Activated naive CD4-positive, alpha-beta T cell treated with anti-CD3 and anti-CD28 coated beads for 36 hours (primary cell): ENCODE results near the gene NTN4. TPM values are rescaled to one million over a fixed set of nuclear protein-coding genes. Genes with fewer than 3 reads are reported as not detected.

Experiments
- CTCF ChIA-PET: fragments of 350-600 bp; sonication (Branson Sonifier 250); formaldehyde crosslinking; loops from one replicate; lab custom pipeline; 2021; ENCODE audit warnings: antibody characterized with exemption; lab: Charles Lee
- DNase-seq: peaks from one replicate; pipeline ENCODE4 v3.0.0-alpha.2; 2020
- H3K27ac Mint-ChIP-seq: one replicate; pipeline ENCODE4 v1.8.0; 2021; ENCODE audit warnings: mild to moderate bottlenecking, mixed read lengths
- H3K27me3 Mint-ChIP-seq: one replicate; pipeline ENCODE4 v1.8.0; 2021; ENCODE audit warnings: low read depth, mixed read lengths
- H3K36me3 Mint-ChIP-seq: one replicate; pipeline ENCODE4 v1.8.0; 2021; ENCODE audit warnings: low read depth, mixed read lengths
- H3K4me1 Mint-ChIP-seq: one replicate; pipeline ENCODE4 v1.8.0; 2021; ENCODE audit warnings: low read depth, mixed read lengths
- H3K4me3 Mint-ChIP-seq: one replicate; pipeline ENCODE4 v1.8.0; 2021; ENCODE audit warnings: mild to moderate bottlenecking, moderate library complexity, mixed read lengths
- H3K9me3 Mint-ChIP-seq: one replicate; pipeline ENCODE4 v1.8.0; 2021; ENCODE audit warnings: mixed read lengths
- intact Hi-C: fragments of 100-400 bp; cut with micrococcal nuclease; formaldehyde crosslinking; loops from one replicate; pipeline ENCODE4 v1.15.1; 2023
- total RNA-seq, 2 experiments: library from RNA; stranded (reverse); gene quantifications; one replicate each; pipeline ENCODE4 v1.2.3, GENCODE V29; 2021

The NTN4 gene
- total RNA-seq, 2 experiments from 2014 or later: not detected

GRCh38 chr12:95810411-95810810, 19.8 kb upstream of the NTN4 start:
- Mint-ChIP-seq H3K36me3 (no peaks in the 10 kb centered on the region), H3K4me1 (no peaks in the 10 kb centered on the region), H3K27me3 (peaks cover 14% of the 10 kb centered on the region), H3K9me3 (no peaks in the 10 kb centered on the region), H3K27ac (no peak overlapping the region), H3K4me3 (no peak overlapping the region)
- no peak for DNase-seq
- intact Hi-C loops: no loop called here
- CTCF ChIA-PET: no interaction called here

DNA sequence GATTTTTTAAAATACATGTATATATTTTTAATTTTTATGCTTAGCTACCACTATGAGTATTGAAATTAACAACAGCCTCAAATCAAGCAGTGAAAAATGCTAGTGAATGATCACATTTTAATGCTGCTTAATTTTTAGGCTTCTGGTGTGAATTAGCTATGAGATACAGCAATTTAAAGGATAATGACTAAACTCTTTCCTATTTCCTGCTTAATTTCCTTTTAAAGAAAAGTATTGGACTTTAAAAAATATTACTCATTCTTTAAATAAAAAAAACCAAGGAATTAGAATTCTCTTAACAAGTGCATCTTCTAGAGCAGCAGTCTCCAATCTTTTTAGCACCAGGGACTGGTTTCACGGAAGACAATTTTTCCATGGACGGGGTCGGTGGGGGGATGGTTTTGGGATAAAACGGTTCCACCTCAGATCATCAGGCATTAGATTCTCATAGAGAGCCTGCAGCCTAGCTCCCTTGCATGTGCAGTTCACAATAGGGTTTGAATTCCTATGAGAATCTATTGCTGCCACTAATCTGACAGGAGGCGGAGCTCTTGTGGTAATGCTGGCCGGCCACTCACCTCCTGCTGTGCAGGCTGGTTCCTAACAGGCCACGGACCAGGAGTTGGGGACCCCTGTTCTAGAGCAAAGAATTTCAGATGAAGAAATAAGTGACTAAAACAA, 18.6 kb upstream of the NTN4 start:
- Mint-ChIP-seq H3K9me3 (no peaks in the 10 kb centered on the region), H3K27ac (no peak overlapping the region), H3K27me3 (peaks cover 14% of the 10 kb centered on the region), H3K4me1 (no peaks in the 10 kb centered on the region), H3K36me3 (no peaks in the 10 kb centered on the region), H3K4me3 (no peak overlapping the region)
- CTCF ChIA-PET: no interaction called here
- intact Hi-C loops: no loop called here
- no peak for DNase-seq

GRCh38 chr12:95808146-95808545, 17.6 kb upstream of the NTN4 start:
- Mint-ChIP-seq H3K4me3 (no peak overlapping the region), H3K27ac (no peak overlapping the region), H3K36me3 (no peaks in the 10 kb centered on the region), H3K9me3 (no peaks in the 10 kb centered on the region), H3K27me3 (peaks cover 18% of the 10 kb centered on the region), H3K4me1 (no peaks in the 10 kb centered on the region)
- CTCF ChIA-PET: no interaction called here
- no peak for DNase-seq
- intact Hi-C loops: no loop called here

GRCh38 chr12:95805864-95806671, 15.5 kb upstream of the NTN4 start:
- H3K27ac Mint-ChIP-seq: no peak overlapping the region
- H3K4me1 Mint-ChIP-seq: no peaks in the 10 kb centered on the region
- no peak for DNase-seq
- no peak overlapping the region for H3K4me3 Mint-ChIP-seq
- no peaks in the 10 kb centered on the region for H3K9me3 Mint-ChIP-seq
- intact Hi-C loops: no loop called here
- H3K36me3 Mint-ChIP-seq: no peaks in the 10 kb centered on the region
- CTCF ChIA-PET: interaction anchor here (0.6 kb wide), 1 partner anchor 59 kb away, joined by 3 read pairs; no protein-coding TSS in a partner anchor
- peaks cover 15% of the 10 kb centered on the region for H3K27me3 Mint-ChIP-seq

- no peak for DNase-seq
- Mint-ChIP-seq H3K27ac (no peak overlapping the region), H3K27me3 (peaks cover 11% of the 10 kb centered on the region), H3K36me3 (no peaks in the 10 kb centered on the region), H3K4me1 (no peaks in the 10 kb centered on the region), H3K4me3 (no peak overlapping the region), H3K9me3 (no peaks in the 10 kb centered on the region)
- intact Hi-C loops: no loop called here
- CTCF ChIA-PET: no interaction called here
Measured at GRCh38 chr12:95804291-95804690, 13.7 kb upstream of the NTN4 start.

- Mint-ChIP-seq H3K27me3 (peaks cover 11% of the 10 kb centered on the region), H3K4me1 (no peaks in the 10 kb centered on the region), H3K4me3 (no peak overlapping the region), H3K27ac (no peak overlapping the region), H3K9me3 (no peaks in the 10 kb centered on the region), H3K36me3 (no peaks in the 10 kb centered on the region)
- intact Hi-C loops: no loop called here
- CTCF ChIA-PET: no interaction called here
- DNase-seq: no peak
Measured at GRCh38 chr12:95803817-95804216, 13.3 kb upstream of the NTN4 start.

- no peaks in the 10 kb centered on the region for H3K4me1 Mint-ChIP-seq
- no peak overlapping the region for H3K27ac Mint-ChIP-seq
- H3K36me3 Mint-ChIP-seq: no peaks in the 10 kb centered on the region
- CTCF ChIA-PET: no interaction called here
- intact Hi-C loops: no loop called here
- no peak overlapping the region for H3K4me3 Mint-ChIP-seq
- H3K9me3 Mint-ChIP-seq: no peaks in the 10 kb centered on the region
- no peak for DNase-seq
- peaks cover 10% of the 10 kb centered on the region for H3K27me3 Mint-ChIP-seq
Measured at GRCh38 chr12:95802482-95803270, 12.1 kb upstream of the NTN4 start.

- peaks cover 18% of the 10 kb centered on the region for H3K27me3 Mint-ChIP-seq
- CTCF ChIA-PET: no interaction called here
- intact Hi-C loops: no loop called here
- no peaks in the 10 kb centered on the region for H3K9me3 Mint-ChIP-seq
- H3K4me1 Mint-ChIP-seq: no peaks in the 10 kb centered on the region
- H3K27ac Mint-ChIP-seq: no peak overlapping the region
- DNase-seq: no peak
- no peak overlapping the region for H3K4me3 Mint-ChIP-seq
- no peaks in the 10 kb centered on the region for H3K36me3 Mint-ChIP-seq
Measured at GRCh38 chr12:95796982-95797289, 6.4 kb upstream of the NTN4 start.

- Mint-ChIP-seq H3K4me1 (peaks cover 2% of the 10 kb centered on the region), H3K27ac (no peak overlapping the region), H3K9me3 (no peaks in the 10 kb centered on the region), H3K27me3 (peaks cover 24% of the 10 kb centered on the region), H3K36me3 (no peaks in the 10 kb centered on the region), H3K4me3 (no peak overlapping the region)
- CTCF ChIA-PET: no interaction called here
- intact Hi-C loops: no loop called here
- DNase-seq: no peak
Measured at GRCh38 chr12:95796225-95796981, 5.8 kb upstream of the NTN4 start.

GRCh38 chr12:95790917-95791849, 619 bp upstream of the NTN4 start:
- Mint-ChIP-seq H3K4me3 (peak overlapping the region; percentile 76), H3K36me3 (no peaks in the 10 kb centered on the region), H3K27me3 (peaks cover 50% of the 10 kb centered on the region), H3K9me3 (no peaks in the 10 kb centered on the region), H3K27ac (no peak overlapping the region), H3K4me1 (peaks cover 13% of the 10 kb centered on the region)
- intact Hi-C loops: no loop called here
- CTCF ChIA-PET: interaction anchor here (0.6 kb wide), 1 partner anchor 162 kb away, joined by 3 read pairs; no protein-coding TSS in a partner anchor
- peak; percentile 45 for DNase-seq
